Measurements from ENCODE around the gene ANKRD23. TPM values are rescaled to one million over a fixed set of nuclear protein-coding genes. Genes with fewer than 3 reads are reported as not detected.

ANKRD23 gene
- total and polyA plus RNA-seq, 2 of the 13 experiments (the other 11 are each of a cell fraction or from before 2014, with no cell fraction given) = 1.5 to 1.6 TPM

DNA sequence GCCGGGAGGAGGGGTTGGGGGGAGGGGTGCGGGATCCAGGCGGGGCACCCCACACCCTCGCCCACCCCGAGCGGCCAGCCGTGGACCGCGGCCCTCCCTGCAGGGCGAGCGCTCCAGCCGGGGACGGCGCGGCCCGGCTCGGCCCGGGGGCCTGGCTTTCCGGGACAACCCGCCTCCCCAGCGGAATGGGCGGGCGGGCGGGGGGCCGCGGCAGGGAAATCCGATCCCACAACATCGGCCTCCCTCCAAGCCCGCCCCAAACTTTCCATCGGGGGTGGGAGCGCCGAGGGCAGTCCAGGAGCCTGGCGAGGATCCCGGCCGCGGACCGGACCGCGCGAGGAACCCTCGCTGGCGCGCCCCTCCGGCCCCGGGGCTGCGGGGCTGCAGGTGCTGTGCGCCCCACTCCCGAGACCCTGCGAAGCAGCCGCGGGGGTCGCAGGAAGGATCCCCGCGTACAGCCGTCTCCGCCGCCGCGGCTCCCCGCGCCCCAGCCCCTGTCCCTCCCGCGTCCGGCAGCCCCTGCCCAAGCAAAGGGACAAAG, 25.5 kb upstream of the ANKRD23 start (continued):
- TF ChIP-seq, protein P1, sequence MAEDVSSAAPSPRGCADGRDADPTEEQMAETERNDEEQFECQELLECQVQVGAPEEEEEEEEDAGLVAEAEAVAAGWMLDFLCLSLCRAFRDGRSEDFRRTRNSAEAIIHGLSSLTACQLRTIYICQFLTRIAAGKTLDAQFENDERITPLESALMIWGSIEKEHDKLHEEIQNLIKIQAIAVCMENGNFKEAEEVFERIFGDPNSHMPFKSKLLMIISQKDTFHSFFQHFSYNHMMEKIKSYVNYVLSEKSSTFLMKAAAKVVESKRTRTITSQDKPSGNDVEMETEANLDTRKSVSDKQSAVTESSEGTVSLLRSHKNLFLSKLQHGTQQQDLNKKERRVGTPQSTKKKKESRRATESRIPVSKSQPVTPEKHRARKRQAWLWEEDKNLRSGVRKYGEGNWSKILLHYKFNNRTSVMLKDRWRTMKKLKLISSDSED (CRISPR knock-in tag; IDR thresholded peaks at IDR 0.05) = no peak
- TF ChIP-seq, protein P2, sequence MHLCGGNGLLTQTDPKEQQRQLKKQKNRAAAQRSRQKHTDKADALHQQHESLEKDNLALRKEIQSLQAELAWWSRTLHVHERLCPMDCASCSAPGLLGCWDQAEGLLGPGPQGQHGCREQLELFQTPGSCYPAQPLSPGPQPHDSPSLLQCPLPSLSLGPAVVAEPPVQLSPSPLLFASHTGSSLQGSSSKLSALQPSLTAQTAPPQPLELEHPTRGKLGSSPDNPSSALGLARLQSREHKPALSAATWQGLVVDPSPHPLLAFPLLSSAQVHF (CRISPR knock-in tag; IDR thresholded peaks at IDR 0.05) = 0 out of 2 replicates have a peak, but pooled peaks have one; percentile 40
- TF ChIP-seq ZNF629 (CRISPR knock-in tag; conservative IDR thresholded peaks at IDR 0.05) = 0 out of 2 replicates have a peak, but pooled peaks have one; percentile 4
- TF ChIP-seq ZNF230 (CRISPR knock-in tag; IDR thresholded peaks at IDR 0.05) = no peak
- TF ChIP-seq HOXD1 (CRISPR knock-in tag; IDR thresholded peaks at IDR 0.05) = no peak
- no peak for TF ChIP-seq SYNCRIP (IDR thresholded peaks at IDR 0.05; ENCODE audit: insufficient read depth, low read depth, low read length)
- TF ChIP-seq ASH2L (IDR thresholded peaks at IDR 0.05; ENCODE audit: insufficient read length, low read depth, low read length) = no peak
- TF ChIP-seq NR1H2 (CRISPR knock-in tag; IDR thresholded peaks at IDR 0.05; ENCODE audit: borderline replicate concordance, low read depth) = no peak
- TF ChIP-seq HDAC1 (CRISPR knock-in tag; IDR thresholded peaks at IDR 0.05) = no peak
- TF ChIP-seq STAG1 (CRISPR knock-in tag; IDR thresholded peaks at IDR 0.05) = 0 out of 2 replicates have a peak, but pooled peaks have one; percentile 2
- TF ChIP-seq, protein P3, sequence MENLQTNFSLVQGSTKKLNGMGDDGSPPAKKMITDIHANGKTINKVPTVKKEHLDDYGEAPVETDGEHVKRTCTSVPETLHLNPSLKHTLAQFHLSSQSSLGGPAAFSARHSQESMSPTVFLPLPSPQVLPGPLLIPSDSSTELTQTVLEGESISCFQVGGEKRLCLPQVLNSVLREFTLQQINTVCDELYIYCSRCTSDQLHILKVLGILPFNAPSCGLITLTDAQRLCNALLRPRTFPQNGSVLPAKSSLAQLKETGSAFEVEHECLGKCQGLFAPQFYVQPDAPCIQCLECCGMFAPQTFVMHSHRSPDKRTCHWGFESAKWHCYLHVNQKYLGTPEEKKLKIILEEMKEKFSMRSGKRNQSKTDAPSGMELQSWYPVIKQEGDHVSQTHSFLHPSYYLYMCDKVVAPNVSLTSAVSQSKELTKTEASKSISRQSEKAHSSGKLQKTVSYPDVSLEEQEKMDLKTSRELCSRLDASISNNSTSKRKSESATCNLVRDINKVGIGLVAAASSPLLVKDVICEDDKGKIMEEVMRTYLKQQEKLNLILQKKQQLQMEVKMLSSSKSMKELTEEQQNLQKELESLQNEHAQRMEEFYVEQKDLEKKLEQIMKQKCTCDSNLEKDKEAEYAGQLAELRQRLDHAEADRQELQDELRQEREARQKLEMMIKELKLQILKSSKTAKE (CRISPR knock-in tag; IDR thresholded peaks at IDR 0.05; ENCODE audit: borderline replicate concordance) = no peak
- peak; percentile 67; the same call in 1 of the 2 replicates for TF ChIP-seq ZNF256 (CRISPR knock-in tag; conservative IDR thresholded peaks at IDR 0.05)
- no peak for TF ChIP-seq RXRA (CRISPR knock-in tag; IDR thresholded peaks at IDR 0.05)
- no peak for TF ChIP-seq ZNF33A (CRISPR knock-in tag; IDR thresholded peaks at IDR 0.05; ENCODE audit: borderline replicate concordance)
- no peak for TF ChIP-seq CC2D1A (CRISPR knock-in tag; IDR thresholded peaks at IDR 0.05)
- TF ChIP-seq JARID2 (CRISPR knock-in tag; IDR thresholded peaks at IDR 0.05; ENCODE audit: insufficient replicate concordance) = no peak
- no peak for TF ChIP-seq HDAC6 (IDR thresholded peaks at IDR 0.05; ENCODE audit: low read depth, low read length)
- no peak for TF ChIP-seq PCBP2 (optimal IDR thresholded peaks at IDR 0.05; ENCODE audit: low read depth, low read length, poor library complexity, severe bottlenecking)
- TF ChIP-seq ZNF30 (CRISPR knock-in tag; IDR thresholded peaks at IDR 0.05) = peak; percentile 1; the same call in 1 of the 2 replicates
- no peak for TF ChIP-seq ZNF724P (CRISPR knock-in tag; IDR thresholded peaks at IDR 0.05; ENCODE audit: borderline replicate concordance)
- TF ChIP-seq, protein P4, sequence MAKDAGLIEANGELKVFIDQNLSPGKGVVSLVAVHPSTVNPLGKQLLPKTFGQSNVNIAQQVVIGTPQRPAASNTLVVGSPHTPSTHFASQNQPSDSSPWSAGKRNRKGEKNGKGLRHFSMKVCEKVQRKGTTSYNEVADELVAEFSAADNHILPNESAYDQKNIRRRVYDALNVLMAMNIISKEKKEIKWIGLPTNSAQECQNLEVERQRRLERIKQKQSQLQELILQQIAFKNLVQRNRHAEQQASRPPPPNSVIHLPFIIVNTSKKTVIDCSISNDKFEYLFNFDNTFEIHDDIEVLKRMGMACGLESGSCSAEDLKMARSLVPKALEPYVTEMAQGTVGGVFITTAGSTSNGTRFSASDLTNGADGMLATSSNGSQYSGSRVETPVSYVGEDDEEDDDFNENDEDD (CRISPR knock-in tag; IDR thresholded peaks at IDR 0.05; ENCODE audit: borderline replicate concordance) = no peak
- no peak; the same call in 1 of the 2 replicates for TF ChIP-seq MEIS2 (CRISPR knock-in tag; IDR thresholded peaks at IDR 0.05)
- no peak for TF ChIP-seq KDM6A (CRISPR knock-in tag; IDR thresholded peaks at IDR 0.05; ENCODE audit: low read depth)
- no peak for TF ChIP-seq ZC3H4 (CRISPR knock-in tag; IDR thresholded peaks at IDR 0.05; ENCODE audit: borderline replicate concordance)
- TF ChIP-seq SIN3B (IDR thresholded peaks at IDR 0.05; ENCODE audit: low read length) = no peak
- TF ChIP-seq SETDB1 (CRISPR knock-in tag; IDR thresholded peaks at IDR 0.05; ENCODE audit: borderline replicate concordance) = no peak

Data from HepG2 (cell line).